Neural progenitor cell (in vitro differentiated cells): ENCODE data around the gene TBC1D9. TPM values are rescaled to one million over a fixed set of nuclear protein-coding genes. Genes with fewer than 3 reads are reported as not detected.
A peak's percentile ranks its signal among the peaks of the same experiment; 100 is the strongest.

ENCODE experiments used
- DNase-seq: peaks from one replicate; pipeline ENCODE4 v3.0.0-alpha.2; 2016; ENCODE audit warnings: low spot score
- H2AFZ ChIP-seq: fragments of 200-600 bp; sonication (generic); replicated peaks from 2 replicates; pipeline ENCODE4 v1.6.1; 2016; ENCODE audit warnings: antibody characterized with exemption
- H3F3A ChIP-seq: fragments of 200-600 bp; sonication (generic); 2 replicates; pipeline ENCODE4 v1.6.1; 2016; ENCODE audit warnings: antibody characterized with exemption, low read depth
- H3K27ac ChIP-seq: fragments of 200-600 bp; sonication (generic); 2 replicates; pipeline ENCODE4 v1.5.1; 2016; ENCODE audit warnings: mild to moderate bottlenecking
- H3K27me3 ChIP-seq: fragments of 200-600 bp; sonication (generic); 2 replicates; pipeline ENCODE4 v1.6.1; 2016; ENCODE audit warnings: mild to moderate bottlenecking, moderate library complexity
- H3K36me3 ChIP-seq: fragments of 200-600 bp; sonication (generic); 2 replicates; pipeline ENCODE4 v1.5.1; 2016
- H3K4me1 ChIP-seq: fragments of 200-600 bp; sonication (generic); 2 replicates; pipeline ENCODE4 v1.6.1; 2016; ENCODE audit warnings: mixed run types
- H3K4me2 ChIP-seq: fragments of 200-600 bp; sonication (generic); 2 replicates; pipeline ENCODE4 v1.6.1; 2016
- H3K4me3 ChIP-seq: fragments of 200-600 bp; sonication (generic); 2 replicates; pipeline ENCODE4 v1.5.1; 2016
- H3K79me2 ChIP-seq: fragments of 200-600 bp; sonication (generic); 2 replicates; pipeline ENCODE4 v1.6.1; 2016; ENCODE audit warnings: low read depth
- H3K9ac ChIP-seq: fragments of 200-600 bp; sonication (generic); 2 replicates; pipeline ENCODE4 v1.6.1; 2016
- H3K9me3 ChIP-seq: fragments of 200-600 bp; sonication (generic); 2 replicates; pipeline ENCODE4 v1.5.1; 2016; ENCODE audit warnings: low read depth
- H4K20me1 ChIP-seq: fragments of 200-600 bp; sonication (generic); 2 replicates; pipeline ENCODE4 v1.6.1; 2016; ENCODE audit warnings: low read depth
- H3K27ac Mint-ChIP-seq: 3 replicates; pipeline ENCODE4 v1.8.0; 2021; ENCODE audit warnings: mixed read lengths
- H3K27me3 Mint-ChIP-seq: 2 replicates; pipeline ENCODE4 v1.8.0; 2022; ENCODE audit warnings: low read depth, mild to moderate bottlenecking, inconsistent platforms, moderate library complexity, mixed read lengths; ENCODE audit not compliant: insufficient read depth
- H3K36me3 Mint-ChIP-seq: 3 replicates; pipeline ENCODE4 v1.8.0; 2021; ENCODE audit warnings: mixed read lengths
- H3K4me1 Mint-ChIP-seq: 3 replicates; pipeline ENCODE4 v1.8.0; 2021; ENCODE audit warnings: mixed read lengths
- H3K4me3 Mint-ChIP-seq: 3 replicates; pipeline ENCODE4 v1.8.0; 2021; ENCODE audit warnings: mild to moderate bottlenecking, moderate library complexity, mixed read lengths
- H3K9me3 Mint-ChIP-seq: 3 replicates; pipeline ENCODE4 v1.8.0; 2020; ENCODE audit warnings: mixed read lengths
- EZH2 ChIP-seq: fragments of 200-600 bp; sonication (generic); IDR thresholded peaks from 2 replicates; pipeline ENCODE4 v1.6.1; 2017; ENCODE audit warnings: antibody characterized with exemption, mild to moderate bottlenecking, moderate library complexity
- EZH2phosphoT487 ChIP-seq: fragments of 200-600 bp; sonication (generic); IDR thresholded peaks from 2 replicates; pipeline ENCODE4 v1.6.1; 2017; ENCODE audit warnings: antibody characterized with exemption
- total RNA-seq: library from RNA; depleted of rRNA; stranded (reverse); fragments of >200 nt; gene quantifications from 2 replicates; pipeline ENCODE4 v1.2.3, GENCODE V29; 2015; ENCODE audit warnings: low replicate concordance
- TF ChIP-seq, protein P1 (sequence below): fragments of 200-600 bp; sonication (generic); IDR thresholded peaks from 2 replicates; pipeline ENCODE4 v1.5.1; 2017; ENCODE audit warnings: antibody characterized with exemption, mild to moderate bottlenecking

The TBC1D9 gene
- total RNA-seq, 1 donor from 2014 or later = 11.3 TPM

DNA sequence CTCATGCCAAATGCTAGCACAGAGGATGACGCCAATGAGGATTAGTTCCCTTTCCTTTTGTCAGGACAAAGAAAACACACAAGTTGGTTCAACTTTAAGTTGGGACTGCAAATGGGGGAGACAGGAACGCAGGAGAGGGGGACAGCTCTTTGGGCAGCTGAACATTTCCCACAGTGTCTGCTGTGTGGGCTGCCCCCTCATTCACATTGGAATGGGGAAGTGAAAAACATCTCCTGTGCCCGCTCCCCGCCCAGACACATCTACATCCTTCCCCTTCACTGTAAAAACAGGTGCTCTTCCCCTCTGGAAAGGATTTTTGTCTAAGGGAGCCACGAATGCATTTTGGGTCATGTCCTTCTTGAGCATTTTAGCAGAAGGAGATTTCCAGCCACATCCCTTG is 44.5 kb upstream of the TBC1D9 start:
- no peaks in the 10 kb centered on the region for H3K4me1 Mint-ChIP-seq
- TF ChIP-seq EZH2phosphoT487 (no peak), EZH2 (no peak)
- TF ChIP-seq, protein P1, sequence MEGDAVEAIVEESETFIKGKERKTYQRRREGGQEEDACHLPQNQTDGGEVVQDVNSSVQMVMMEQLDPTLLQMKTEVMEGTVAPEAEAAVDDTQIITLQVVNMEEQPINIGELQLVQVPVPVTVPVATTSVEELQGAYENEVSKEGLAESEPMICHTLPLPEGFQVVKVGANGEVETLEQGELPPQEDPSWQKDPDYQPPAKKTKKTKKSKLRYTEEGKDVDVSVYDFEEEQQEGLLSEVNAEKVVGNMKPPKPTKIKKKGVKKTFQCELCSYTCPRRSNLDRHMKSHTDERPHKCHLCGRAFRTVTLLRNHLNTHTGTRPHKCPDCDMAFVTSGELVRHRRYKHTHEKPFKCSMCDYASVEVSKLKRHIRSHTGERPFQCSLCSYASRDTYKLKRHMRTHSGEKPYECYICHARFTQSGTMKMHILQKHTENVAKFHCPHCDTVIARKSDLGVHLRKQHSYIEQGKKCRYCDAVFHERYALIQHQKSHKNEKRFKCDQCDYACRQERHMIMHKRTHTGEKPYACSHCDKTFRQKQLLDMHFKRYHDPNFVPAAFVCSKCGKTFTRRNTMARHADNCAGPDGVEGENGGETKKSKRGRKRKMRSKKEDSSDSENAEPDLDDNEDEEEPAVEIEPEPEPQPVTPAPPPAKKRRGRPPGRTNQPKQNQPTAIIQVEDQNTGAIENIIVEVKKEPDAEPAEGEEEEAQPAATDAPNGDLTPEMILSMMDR = no peak

DNA sequence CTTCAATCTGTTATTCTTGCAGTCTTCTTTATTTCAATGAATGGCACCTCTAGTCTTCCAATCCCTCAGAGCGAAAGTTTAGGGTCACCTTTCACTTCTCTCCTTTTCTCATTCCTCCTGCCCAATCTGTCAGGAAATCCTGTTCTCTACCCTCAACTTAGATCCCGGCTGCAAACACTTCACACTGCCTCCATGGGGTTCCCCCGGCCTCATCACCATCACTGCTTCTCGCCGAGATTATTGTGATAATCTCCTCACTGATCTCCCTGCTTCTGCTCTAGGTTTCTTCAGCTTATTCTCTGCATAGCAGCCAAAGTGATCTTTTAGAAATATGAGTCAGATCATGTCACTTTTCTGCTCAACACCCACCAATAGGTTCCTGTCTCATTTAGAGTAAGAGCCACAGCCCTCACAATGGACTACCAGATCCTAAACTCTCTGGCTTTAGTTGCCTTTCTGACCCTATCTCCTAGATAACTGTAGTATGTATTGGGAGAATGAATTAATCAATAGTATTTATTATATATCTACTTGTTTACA is 43.6 kb upstream of the TBC1D9 start:
- H3K4me3 ChIP-seq = no peak overlapping the region
- H3F3A ChIP-seq = no peaks in the 10 kb centered on the region
- no peaks in the 10 kb centered on the region for H3K79me2 ChIP-seq
- TF ChIP-seq, protein P1 = no peak
- TF ChIP-seq EZH2 (no peak), EZH2phosphoT487 (no peak)
- H3K27ac ChIP-seq = no peak overlapping the region
- no peaks in the 10 kb centered on the region for H3K27me3 ChIP-seq
- no peak overlapping the region for H3K4me2 ChIP-seq
- no peaks in the 10 kb centered on the region for H3K9me3 ChIP-seq
- Mint-ChIP-seq H3K36me3 (no peaks in the 10 kb centered on the region), H3K4me1 (no peaks in the 10 kb centered on the region), H3K4me3 (no peak overlapping the region), H3K27ac (no peak overlapping the region), H3K27me3 (peaks cover 3% of the 10 kb centered on the region), H3K9me3 (no peaks in the 10 kb centered on the region)
- H4K20me1 ChIP-seq = no peaks in the 10 kb centered on the region
- no peak overlapping the region for H3K9ac ChIP-seq
- no peak overlapping the region for H2AFZ ChIP-seq
- DNase-seq = no peak
- H3K36me3 ChIP-seq = no peaks in the 10 kb centered on the region
- no peaks in the 10 kb centered on the region for H3K4me1 ChIP-seq

More for the DNA sequence above, 44.5 kb upstream of the TBC1D9 start:
- no peak overlapping the region for H3K27ac Mint-ChIP-seq
- Histone ChIP-seq H4K20me1 (no peaks in the 10 kb centered on the region), H3F3A (no peaks in the 10 kb centered on the region), H3K79me2 (no peaks in the 10 kb centered on the region), H3K27ac (no peak overlapping the region), H3K9ac (no peak overlapping the region), H3K4me3 (no peak overlapping the region), H3K4me1 (no peaks in the 10 kb centered on the region), H2AFZ (peak overlapping the region; percentile 50), H3K4me2 (no peak overlapping the region), H3K9me3 (no peaks in the 10 kb centered on the region), H3K27me3 (no peaks in the 10 kb centered on the region), H3K36me3 (no peaks in the 10 kb centered on the region)
- no peaks in the 10 kb centered on the region for H3K36me3 Mint-ChIP-seq
- no peak for DNase-seq
- no peak overlapping the region for H3K4me3 Mint-ChIP-seq
- peaks cover 3% of the 10 kb centered on the region for H3K27me3 Mint-ChIP-seq
- no peaks in the 10 kb centered on the region for H3K9me3 Mint-ChIP-seq

DNA sequence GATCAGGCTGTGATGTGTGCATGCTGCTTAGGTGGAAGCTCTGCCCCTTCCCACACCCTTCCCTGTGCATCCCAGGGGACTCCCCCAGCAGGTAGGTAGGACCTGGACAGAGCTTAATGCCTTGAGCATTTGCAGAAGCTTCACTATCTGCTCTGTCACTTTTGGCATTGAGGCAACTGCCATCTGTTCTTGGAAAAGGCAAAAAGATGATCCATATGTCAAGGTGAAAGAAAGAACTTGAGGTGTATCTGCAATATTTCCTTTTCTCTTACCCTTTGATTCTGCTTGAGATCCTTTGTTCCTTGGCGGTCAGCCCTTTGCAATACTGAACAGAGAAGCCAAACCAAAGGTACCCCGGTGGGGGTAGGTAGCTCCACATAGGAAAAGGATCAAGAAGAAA is 37.1 kb upstream of the TBC1D9 start:
- Histone ChIP-seq H3K36me3 (no peaks in the 10 kb centered on the region), H3K4me1 (peaks cover 7% of the 10 kb centered on the region), H4K20me1 (no peaks in the 10 kb centered on the region), H3F3A (no peaks in the 10 kb centered on the region), H3K79me2 (no peaks in the 10 kb centered on the region), H3K27me3 (no peaks in the 10 kb centered on the region), H3K27ac (no peak overlapping the region), H3K4me3 (no peak overlapping the region), H3K4me2 (no peak overlapping the region), H2AFZ (no peak overlapping the region), H3K9me3 (no peaks in the 10 kb centered on the region), H3K9ac (no peak overlapping the region)
- H3K27ac Mint-ChIP-seq = no peak overlapping the region
- TF ChIP-seq, protein P1 = no peak
- TF ChIP-seq EZH2phosphoT487 (no peak), EZH2 (no peak)
- H3K9me3 Mint-ChIP-seq = peaks cover 7% of the 10 kb centered on the region
- no peaks in the 10 kb centered on the region for H3K36me3 Mint-ChIP-seq
- no peak overlapping the region for H3K4me3 Mint-ChIP-seq
- peaks cover 5% of the 10 kb centered on the region for H3K4me1 Mint-ChIP-seq
- no peak for DNase-seq
- peaks cover 3% of the 10 kb centered on the region for H3K27me3 Mint-ChIP-seq
